ENCODE results near the gene TREH.

GRCh38 chr11:118706546-118706825 is 27.0 kb upstream of the TREH start:
- TF ChIP-seq CTCF (conservative IDR thresholded peaks at IDR 0.05; ENCODE audit: low read depth, low read length) (no peak), EZH2 (IDR thresholded peaks at IDR 0.05; ENCODE audit: borderline replicate concordance, low read depth, low read length, poor library complexity, severe bottlenecking) (no peak)

All from A673 (cell line).